A549 (cell line): Measurements from ENCODE around the gene HS6ST3. TPM values are rescaled to one million over a fixed set of nuclear protein-coding genes. Genes with fewer than 3 reads are reported as not detected.

ENCODE experiments used
- ATAC-seq, 2 experiments: fragments of 200-7000 bp in 1 of 2; fragments of >200 bp in 1 of 2; cut with Nextera tagmentation in 1 of 2; cut with Tn5 transposase in 1 of 2; 3 replicates each; pipeline versions ENCODE4 v1.8.0 to v1.9.1; 2018 to 2020; ENCODE audit warnings: mild to moderate bottlenecking in 1 of 2, moderate library complexity in 1 of 2
- CTCF ChIA-PET: fragments of 300-600 bp; sonication (Branson Sonifier 250); formaldehyde crosslinking; extraction: SDS; loops from one replicate; lab custom pipeline; 2021; ENCODE audit warnings: antibody characterized with exemption, inconsistent platforms; lab: Yijun Ruan, JAX
- POLR2A ChIA-PET: fragments of 350-600 bp; formaldehyde crosslinking; extraction: SDS; loops from one replicate; lab custom pipeline; 2021; ENCODE audit warnings: antibody characterized with exemption, inconsistent platforms; lab: Yijun Ruan, JAX
- DNase-seq, 2 experiments: peaks; one replicate each; pipeline versions ENCODE4 v3.0.0 to v3.0.0-alpha.2; 2011 to 2016; ENCODE audit warnings: low read depth in 1 of 2, low spot score in 1 of 2
- FAIRE-seq: peaks from 2 replicates; lab custom pipeline; 2011; peaks lifted over from hg19 to GRCh38; lab: Jason Lieb, UNC
- H3K27ac ChIP-seq, 2 experiments: fragments of >200 bp; sonication (Bioruptor Twin); formaldehyde crosslinking; 3 replicates each; pipeline ENCODE4 v1.5.1; 2016 to 2017
- H3K4me1 ChIP-seq: fragments of >200 bp; sonication (Bioruptor Twin); formaldehyde crosslinking; 3 replicates; pipeline ENCODE4 v1.6.1; 2016
- H3K4me2 ChIP-seq: fragments of >200 bp; sonication (Bioruptor Twin); formaldehyde crosslinking; 3 replicates; pipeline ENCODE4 v1.6.1; 2016
- H3K4me3 ChIP-seq: fragments of >200 bp; sonication (Bioruptor Twin); formaldehyde crosslinking; 3 replicates; pipeline ENCODE4 v1.5.1; 2016
- H3K9me3 ChIP-seq: fragments of >200 bp; sonication (Bioruptor Twin); formaldehyde crosslinking; 3 replicates; pipeline ENCODE4 v1.6.1; 2016
- BHLHE40 ChIP-seq: IDR thresholded peaks from 2 replicates; pipeline ENCODE4 v1.6.1; 2012; ENCODE audit warnings: low read depth, low read length, inconsistent platforms
- CBX2 ChIP-seq: fragments of 200-600 bp; sonication (generic); IDR thresholded peaks from 2 replicates; pipeline ENCODE4 v1.6.1; 2016; ENCODE audit warnings: low read depth, mild to moderate bottlenecking, borderline replicate concordance
- CEBPB ChIP-seq, 2 experiments: fragments of >200 bp in 1 of 2; sonication (Bioruptor Twin) in 1 of 2; formaldehyde crosslinking in 1 of 2; IDR thresholded peaks; 2 replicates each; pipeline ENCODE4 v1.6.1; 2012 to 2016
- FOSL2 ChIP-seq, 2 experiments: fragments of 450-650 bp in 1 of 2; fragments of >200 bp in 1 of 2; sonication (Bioruptor Twin) in 1 of 2; formaldehyde crosslinking; IDR thresholded peaks; 2 replicates each; pipeline versions ENCODE4 v1.5.0 to v1.6.1; 2016 to 2020; ENCODE audit warnings: mild to moderate bottlenecking in 1 of 2, moderate library complexity in 1 of 2
- HOXA7 ChIP-seq: fragments of 250-450 bp; sonication (Bioruptor Pico); IDR thresholded peaks from 2 replicates; pipeline ENCODE4 v1.5.0; 2020; ENCODE audit warnings: mild to moderate bottlenecking, moderate library complexity
- NPAS2 ChIP-seq: fragments of 250-450 bp; sonication (Bioruptor Pico); IDR thresholded peaks from 2 replicates; pipeline ENCODE4 v1.8.0; 2022; ENCODE audit warnings: mild to moderate bottlenecking, moderate library complexity, borderline replicate concordance
- NR3C1 ChIP-seq: fragments of >200 bp; sonication (Bioruptor Twin); formaldehyde crosslinking; IDR thresholded peaks from 3 replicates; pipeline ENCODE4 v1.6.1; 2017
- POLR2AphosphoS2 ChIP-seq: conservative IDR thresholded peaks from 2 replicates; pipeline ENCODE4 v1.6.1; 2012; ENCODE audit warnings: low read length, improper control_type of control experiment, inconsistent platforms
- RARB ChIP-seq: fragments of 250-450 bp; sonication (Bioruptor Pico); IDR thresholded peaks from 2 replicates; pipeline ENCODE4 v1.8.0; 2021; ENCODE audit warnings: mild to moderate bottlenecking, moderate library complexity
- RFX5 ChIP-seq: fragments of 450-650 bp; IDR thresholded peaks from 2 replicates; pipeline ENCODE4 v1.7.1; 2014; ENCODE audit warnings: antibody characterized with exemption, mild to moderate bottlenecking, moderate library complexity
- SMC3 ChIP-seq: fragments of >200 bp; sonication (Bioruptor Twin); formaldehyde crosslinking; IDR thresholded peaks from 3 replicates; pipeline ENCODE4 v1.6.1; 2018; ENCODE audit warnings: inconsistent platforms
- SREBF2 ChIP-seq: fragments of 450-650 bp; IDR thresholded peaks from 2 replicates; pipeline ENCODE4 v1.6.1; 2014; ENCODE audit warnings: mild to moderate bottlenecking, moderate library complexity
- ZC3H11A ChIP-seq: fragments of 450-650 bp; IDR thresholded peaks from 2 replicates; pipeline ENCODE4 v1.6.1; 2014; ENCODE audit warnings: antibody characterized with exemption, mild to moderate bottlenecking
- ZFP36 ChIP-seq: fragments of 450-650 bp; IDR thresholded peaks from 2 replicates; pipeline ENCODE4 v1.6.1; 2014; ENCODE audit warnings: borderline replicate concordance; ENCODE audit not compliant: partially characterized antibody
- ZSCAN20 ChIP-seq: fragments of 250-450 bp; sonication (Bioruptor Pico); IDR thresholded peaks from 2 replicates; pipeline ENCODE4 v1.8.0; 2022; ENCODE audit warnings: mild to moderate bottlenecking, moderate library complexity
- WGBS: methylation state at CpG from one replicate; pipeline ENCODE4 v1.1.6; 2017; ENCODE audit errors: missing lambda C conversion rate; 5-methylcytosine and 5-hydroxymethylcytosine counted together
- polyA plus RNA-seq, 4 experiments: library from polyadenylated mRNA; depleted of rRNA in 3 of 4; stranded (reverse); fragments of >200 nt; fragmentation: RNase III in 1 of 4; extraction: RNeasy Plus Mini Kit Qiagen cat#74134 plus additional on column Dnase treatment in 1 of 4; gene quantifications; 2 replicates in 3 of 4; 3 replicates in 1 of 4; pipeline ENCODE4 v1.2.3, GENCODE V29; 2011 to 2017
- TF ChIP-seq, protein P1 (sequence below): fragments of 150-350 bp; IDR thresholded peaks from 2 replicates; pipeline ENCODE4 v1.6.1; 2014; ENCODE audit warnings: low read depth, mild to moderate bottlenecking, low read length
- TF ChIP-seq, protein P2 (sequence below): IDR thresholded peaks from 2 replicates; pipeline ENCODE4 v1.6.1; 2012
- TF ChIP-seq, protein P3 (sequence below): fragments of >200 bp; sonication (Bioruptor Twin); formaldehyde crosslinking; IDR thresholded peaks from 3 replicates; pipeline ENCODE4 v1.6.1; 2016

The HS6ST3 gene
- polyA plus RNA-seq, 2 of the 4 experiments (the other 2 are of a cell fraction): not detected

DNA sequence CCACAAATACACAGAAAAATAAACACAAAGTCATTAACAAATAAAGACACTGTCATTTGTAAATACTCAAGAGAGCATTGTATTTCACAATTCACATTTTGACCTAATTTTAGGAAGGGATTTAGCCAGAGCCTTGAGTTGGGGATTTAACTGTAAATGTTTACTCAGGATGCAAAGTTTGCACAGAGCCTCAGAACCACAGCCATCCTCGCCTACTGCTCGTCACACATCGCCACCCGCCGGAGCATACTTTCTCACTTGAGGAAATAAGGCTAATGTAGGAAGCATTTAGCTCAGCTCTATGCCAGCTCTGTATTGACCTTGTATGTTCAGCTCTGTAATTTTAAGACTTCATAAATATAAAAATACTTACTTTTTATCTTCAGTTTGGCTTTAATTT, 461.6 kb downstream of the HS6ST3 start:
- Histone ChIP-seq H3K9me3 (no peaks in the 10 kb centered on the region), H3K27ac (no peak overlapping the region), H3K4me1 (no peaks in the 10 kb centered on the region), H3K4me2 (no peak overlapping the region), H3K4me3 (no peak overlapping the region)
- ChIA-PET POLR2A (no interaction called here), CTCF (no interaction called here)
- no peak for TF ChIP-seq NPAS2 (CRISPR knock-in tag)
- DNase-seq: no peak
- no peak for ATAC-seq
- 0% methylated on average over 4 of the region's 5 CpGs for WGBS
- FAIRE-seq: no peak

DNA sequence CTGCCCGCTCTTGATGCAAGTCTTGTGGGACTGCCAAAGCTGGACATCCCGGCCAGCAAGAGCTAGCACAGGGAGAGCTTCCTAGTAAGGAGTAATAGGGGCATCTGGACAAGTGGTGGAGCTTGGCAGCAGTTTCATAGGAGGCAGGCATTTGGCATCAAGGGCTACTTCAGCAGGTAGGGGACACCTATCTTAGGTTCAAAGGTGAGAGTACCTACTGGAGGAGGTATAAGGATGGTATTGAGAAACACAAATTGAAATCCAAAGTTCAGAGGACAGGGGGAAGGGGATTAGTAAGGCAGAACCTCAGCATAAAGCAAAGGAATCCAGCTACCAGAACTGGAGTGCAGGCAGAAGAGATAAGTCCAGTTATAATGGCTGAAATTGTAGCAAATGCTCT, 462.7 kb downstream of the HS6ST3 start:
- no peak for ATAC-seq
- no peak for FAIRE-seq
- WGBS: 0% methylated on average over 1 of the region's 2 CpGs
- no peak for DNase-seq
- POLR2A ChIA-PET: no interaction called here
- no peak overlapping the region for H3K4me3 ChIP-seq
- H3K4me2 ChIP-seq: no peak overlapping the region
- no peak overlapping the region for H3K27ac ChIP-seq
- no peaks in the 10 kb centered on the region for H3K9me3 ChIP-seq
- no peak for TF ChIP-seq NR3C1
- TF ChIP-seq ZFP36: no peak
- TF ChIP-seq BHLHE40: no peak
- TF ChIP-seq SREBF2: no peak
- TF ChIP-seq, protein P1, sequence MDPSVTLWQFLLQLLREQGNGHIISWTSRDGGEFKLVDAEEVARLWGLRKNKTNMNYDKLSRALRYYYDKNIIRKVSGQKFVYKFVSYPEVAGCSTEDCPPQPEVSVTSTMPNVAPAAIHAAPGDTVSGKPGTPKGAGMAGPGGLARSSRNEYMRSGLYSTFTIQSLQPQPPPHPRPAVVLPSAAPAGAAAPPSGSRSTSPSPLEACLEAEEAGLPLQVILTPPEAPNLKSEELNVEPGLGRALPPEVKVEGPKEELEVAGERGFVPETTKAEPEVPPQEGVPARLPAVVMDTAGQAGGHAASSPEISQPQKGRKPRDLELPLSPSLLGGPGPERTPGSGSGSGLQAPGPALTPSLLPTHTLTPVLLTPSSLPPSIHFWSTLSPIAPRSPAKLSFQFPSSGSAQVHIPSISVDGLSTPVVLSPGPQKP: no peak
- TF ChIP-seq FOSL2 (IDR thresholded peaks at IDR 0.05): no peak
- no peak for TF ChIP-seq FOSL2 (CRISPR knock-in tag; IDR thresholded peaks at IDR 0.05)
- no peak for TF ChIP-seq CBX2
- CTCF ChIA-PET: no interaction called here
- no peaks in the 10 kb centered on the region for H3K4me1 ChIP-seq

DNA sequence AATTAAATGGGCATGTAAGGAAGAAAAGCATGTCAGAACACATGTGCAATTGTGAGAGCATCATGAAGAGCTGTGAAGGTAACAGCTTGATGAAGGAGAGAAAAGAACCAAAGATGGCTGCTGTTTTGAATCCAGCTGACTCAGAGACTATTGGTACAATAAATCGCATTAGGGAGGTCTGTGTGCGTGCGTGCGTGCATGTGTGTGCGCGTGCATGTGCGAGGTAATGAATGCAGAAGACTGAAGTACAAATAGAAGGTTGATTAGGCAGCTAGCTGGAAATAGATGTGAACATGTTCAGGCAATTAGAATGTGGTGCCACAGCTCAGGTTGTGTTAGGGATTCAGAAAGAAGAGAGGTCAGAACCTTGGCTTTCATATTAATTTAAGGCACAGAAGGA, 463.9 kb downstream of the HS6ST3 start:
- no peaks in the 10 kb centered on the region for H3K4me1 ChIP-seq
- FAIRE-seq (no peak), DNase-seq (no peak), ATAC-seq (no peak)
- no peak overlapping the region for H3K4me2 ChIP-seq
- no peaks in the 10 kb centered on the region for H3K9me3 ChIP-seq
- TF ChIP-seq RARB (CRISPR knock-in tag) (no peak), ZSCAN20 (no peak)
- ChIA-PET POLR2A (no interaction called here), CTCF (no interaction called here)
- 52% methylated on average over 7 of the region's 7 CpGs for WGBS
- no peak overlapping the region for H3K27ac ChIP-seq
- no peak overlapping the region for H3K4me3 ChIP-seq

DNA sequence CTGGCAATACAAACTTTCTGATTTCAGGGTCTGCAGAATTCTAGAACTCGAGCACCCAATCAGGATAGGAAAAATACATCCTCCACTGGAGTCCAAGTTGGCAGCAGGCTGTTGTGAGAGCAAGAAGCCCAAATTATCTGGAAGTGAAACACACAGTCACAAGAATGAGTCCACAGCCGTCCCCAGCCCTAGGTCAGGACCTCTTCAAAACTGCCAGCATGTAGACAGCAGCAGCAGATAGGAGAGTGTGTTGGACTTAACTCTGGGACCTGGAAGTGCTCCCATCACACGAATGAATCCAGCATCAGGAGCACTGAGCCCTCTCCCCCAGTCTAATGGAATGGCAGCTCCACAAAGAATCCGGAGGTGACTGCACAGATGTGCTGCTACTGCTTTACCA, 483.7 kb downstream of the HS6ST3 start:
- no peak for ATAC-seq

More for the DNA sequence above, 483.7 kb downstream of the HS6ST3 start:
- no peaks in the 10 kb centered on the region for H3K4me1 ChIP-seq
- FAIRE-seq: no peak
- CTCF ChIA-PET: no interaction called here
- H3K9me3 ChIP-seq: no peaks in the 10 kb centered on the region
- POLR2A ChIA-PET: no interaction called here
- DNase-seq: no peak
- TF ChIP-seq, protein P1: no peak
- TF ChIP-seq POLR2AphosphoS2 (no peak), CEBPB (IDR thresholded peaks at IDR 0.05) (no peak), RFX5 (no peak), SMC3 (no peak), ZFP36 (no peak), ZC3H11A (no peak), HOXA7 (CRISPR knock-in tag) (no peak), CBX2 (no peak), FOSL2 (IDR thresholded peaks at IDR 0.05) (no peak), FOSL2 (CRISPR knock-in tag; IDR thresholded peaks at IDR 0.05) (no peak)
- TF ChIP-seq, protein P2, sequence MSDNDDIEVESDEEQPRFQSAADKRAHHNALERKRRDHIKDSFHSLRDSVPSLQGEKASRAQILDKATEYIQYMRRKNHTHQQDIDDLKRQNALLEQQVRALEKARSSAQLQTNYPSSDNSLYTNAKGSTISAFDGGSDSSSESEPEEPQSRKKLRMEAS: no peak
- TF ChIP-seq, protein P3, sequence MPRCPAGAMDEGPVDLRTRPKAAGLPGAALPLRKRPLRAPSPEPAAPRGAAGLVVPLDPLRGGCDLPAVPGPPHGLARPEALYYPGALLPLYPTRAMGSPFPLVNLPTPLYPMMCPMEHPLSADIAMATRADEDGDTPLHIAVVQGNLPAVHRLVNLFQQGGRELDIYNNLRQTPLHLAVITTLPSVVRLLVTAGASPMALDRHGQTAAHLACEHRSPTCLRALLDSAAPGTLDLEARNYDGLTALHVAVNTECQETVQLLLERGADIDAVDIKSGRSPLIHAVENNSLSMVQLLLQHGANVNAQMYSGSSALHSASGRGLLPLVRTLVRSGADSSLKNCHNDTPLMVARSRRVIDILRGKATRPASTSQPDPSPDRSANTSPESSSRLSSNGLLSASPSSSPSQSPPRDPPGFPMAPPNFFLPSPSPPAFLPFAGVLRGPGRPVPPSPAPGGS: no peak
- TF ChIP-seq, all 56 proteins: peak for 0
- 0% methylated on average over 4 of the region's 4 CpGs for WGBS
- Histone ChIP-seq H3K4me3 (no peak overlapping the region), H3K4me2 (no peak overlapping the region), H3K27ac (no peak overlapping the region)
